Fibroblast of villous mesenchyme (primary cell): Measurements from ENCODE around the gene STRIT1. TPM values are rescaled to one million over a fixed set of nuclear protein-coding genes. Genes with fewer than 3 reads are reported as not detected.

Experiments used
- DNase-seq: peaks from one replicate; pipeline ENCODE4 v3.0.0-alpha.2; 2010; ENCODE audit warnings: low read depth
- H3K4me3 ChIP-seq: 2 replicates; pipeline ENCODE4 v1.5.1; 2011; ENCODE audit warnings: low read depth, mild to moderate bottlenecking, low read length
- CTCF ChIP-seq: IDR thresholded peaks from 2 replicates; pipeline ENCODE4 v1.5.1; 2012; ENCODE audit warnings: low read depth, mild to moderate bottlenecking, low read length; ENCODE audit not compliant: insufficient read depth
- total RNA-seq: library from RNA; depleted of rRNA; stranded (reverse); fragments of >200 nt; gene quantifications from 2 replicates; pipeline ENCODE4 v1.2.3, GENCODE V29; 2012

STRIT1 gene
- total RNA-seq, 1 donor = not detected

- no peak for DNase-seq
- no peak for TF ChIP-seq CTCF
Measured at GRCh38 chr3:155332716-155333115, 39.2 kb upstream of the STRIT1 start.

DNA sequence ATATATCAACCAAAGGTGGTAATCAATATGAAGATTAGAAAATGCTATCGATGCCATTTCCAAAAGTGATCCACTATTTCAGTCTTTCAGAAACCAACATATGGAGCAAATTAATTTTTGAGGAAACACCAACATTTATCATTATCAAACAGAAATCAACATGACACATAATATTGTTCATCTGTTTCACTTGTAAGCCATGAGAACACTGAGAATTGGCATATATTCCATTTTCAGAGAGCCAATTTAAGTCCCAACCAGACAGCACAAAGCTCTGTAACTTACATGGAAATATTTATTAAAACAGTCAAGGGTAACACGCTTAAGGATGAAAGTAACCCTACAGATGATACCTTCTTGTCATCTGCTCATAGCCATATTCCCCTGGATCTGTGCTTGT lies 37.6 kb upstream of the STRIT1 start:
- TF ChIP-seq CTCF = no peak
- H3K4me3 ChIP-seq = no peak overlapping the region
- DNase-seq = no peak

More at GRCh38 chr3:155332716-155333115, 39.2 kb upstream of the STRIT1 start:
- H3K4me3 ChIP-seq = no peak overlapping the region

- no peak for TF ChIP-seq CTCF
- DNase-seq = no peak
- H3K4me3 ChIP-seq = no peak overlapping the region
Measured at GRCh38 chr3:155330370-155330769, 36.9 kb upstream of the STRIT1 start.

- no peak for TF ChIP-seq CTCF
- DNase-seq = no peak
- H3K4me3 ChIP-seq = no peak overlapping the region
Measured at GRCh38 chr3:155329513-155330048, 36.1 kb upstream of the STRIT1 start.

- DNase-seq = no peak
- no peak for TF ChIP-seq CTCF
- H3K4me3 ChIP-seq = no peak overlapping the region
Measured at GRCh38 chr3:155327871-155328270, 34.4 kb upstream of the STRIT1 start.

DNA sequence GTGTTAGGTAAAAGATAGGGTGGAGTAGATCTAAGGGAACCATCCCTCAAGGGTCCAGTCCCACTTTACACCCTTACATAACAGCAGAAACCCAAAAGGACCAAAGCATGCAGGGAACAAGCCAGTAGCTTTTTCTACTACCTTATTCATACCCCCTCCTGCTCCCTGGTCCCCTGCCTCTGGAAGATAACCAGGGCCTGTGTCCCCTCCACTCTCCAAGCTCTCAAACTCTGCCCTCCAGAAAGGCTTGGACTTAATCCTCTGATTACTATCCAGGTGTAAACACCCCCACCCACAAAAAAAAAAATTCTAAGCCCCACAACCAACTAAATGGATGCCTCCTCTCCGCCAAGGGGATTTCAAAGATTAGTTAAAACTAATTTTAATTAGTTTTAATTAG lies 33.9 kb upstream of the STRIT1 start:
- no peak overlapping the region for H3K4me3 ChIP-seq
- TF ChIP-seq CTCF = no peak
- DNase-seq = no peak

- no peak for TF ChIP-seq CTCF
- H3K4me3 ChIP-seq = no peak overlapping the region
- DNase-seq = no peak
Measured at GRCh38 chr3:155326901-155327300, 33.4 kb upstream of the STRIT1 start.
